GM23338 (cell line): ENCODE measurements around the gene TYW1B. TPM values are rescaled to one million over a fixed set of nuclear protein-coding genes. Genes with fewer than 3 reads are reported as not detected.
"Not testable (repeated sequence)": the region's sequence is repeated elsewhere in the genome, so short reads cannot be mapped to it uniquely, and the experiment has no call there.

ENCODE experiments used
- ATAC-seq: fragments of 200-7000 bp; cut with Tn5 transposase; 3 replicates; pipeline ENCODE4 v1.9.1; 2020
- DNase-seq: peaks from one replicate; pipeline ENCODE4 v3.0.0-alpha.2; 2015; ENCODE audit warnings: low spot score
- H2AFZ ChIP-seq: fragments of 200-600 bp; sonication (generic); 2 replicates; pipeline ENCODE4 v1.8.0; 2016; ENCODE audit warnings: antibody characterized with exemption, mild to moderate bottlenecking, moderate library complexity
- H3F3A ChIP-seq: fragments of 200-600 bp; sonication (generic); replicated peaks from 2 replicates; pipeline ENCODE4 v1.8.0; 2017; ENCODE audit warnings: antibody characterized with exemption, mixed run types, low read depth
- H3K27ac ChIP-seq: fragments of 200-600 bp; sonication (generic); 2 replicates; pipeline ENCODE4 v1.6.1; 2016; ENCODE audit warnings: low read depth
- H3K27me3 ChIP-seq: fragments of 200-600 bp; sonication (generic); 2 replicates; pipeline ENCODE4 v1.8.0; 2016; ENCODE audit warnings: mild to moderate bottlenecking, mixed run types, moderate library complexity; ENCODE audit not compliant: insufficient read depth
- H3K36me3 ChIP-seq: fragments of 200-600 bp; sonication (generic); 2 replicates; pipeline ENCODE4 v1.8.0; 2016; ENCODE audit warnings: mild to moderate bottlenecking; ENCODE audit not compliant: insufficient read depth
- H3K4me1 ChIP-seq: fragments of 200-600 bp; sonication (generic); 2 replicates; pipeline ENCODE4 v1.8.0; 2016; ENCODE audit warnings: mild to moderate bottlenecking, moderate library complexity; ENCODE audit not compliant: insufficient read depth
- H3K4me2 ChIP-seq: fragments of 200-600 bp; sonication (generic); 2 replicates; pipeline ENCODE4 v1.7.1; 2017; ENCODE audit warnings: mixed run types
- H3K4me3 ChIP-seq: fragments of 200-600 bp; sonication (generic); 2 replicates; pipeline ENCODE4 v1.6.1; 2016; ENCODE audit warnings: mixed run types
- H3K79me2 ChIP-seq: fragments of 200-600 bp; sonication (generic); replicated peaks from 2 replicates; pipeline ENCODE4 v1.8.0; 2017; ENCODE audit warnings: mild to moderate bottlenecking; ENCODE audit not compliant: insufficient read depth
- H3K9me2 ChIP-seq: fragments of 200-600 bp; sonication (generic); 2 replicates; pipeline ENCODE4 v1.8.0; 2017; ENCODE audit not compliant: insufficient read depth
- H4K20me1 ChIP-seq: fragments of 200-600 bp; sonication (generic); replicated peaks from 2 replicates; pipeline ENCODE4 v1.8.0; 2017; ENCODE audit warnings: mild to moderate bottlenecking; ENCODE audit not compliant: insufficient read depth
- H3K27ac Mint-ChIP-seq: 2 replicates; pipeline ENCODE4 v1.8.0; 2020; ENCODE audit warnings: inconsistent platforms, mild to moderate bottlenecking, moderate library complexity, mixed read lengths
- H3K27me3 Mint-ChIP-seq: 3 replicates; pipeline ENCODE4 v1.8.0; 2022; ENCODE audit warnings: low read depth, mild to moderate bottlenecking, moderate library complexity, mixed read lengths, inconsistent platforms; ENCODE audit not compliant: insufficient read depth, poor library complexity
- H3K36me3 Mint-ChIP-seq: 3 replicates; pipeline ENCODE4 v1.8.0; 2021; ENCODE audit warnings: low read depth, mild to moderate bottlenecking, inconsistent platforms, moderate library complexity, mixed read lengths
- H3K4me1 Mint-ChIP-seq: 3 replicates; pipeline ENCODE4 v1.8.0; 2020; ENCODE audit warnings: mild to moderate bottlenecking, inconsistent platforms, mixed read lengths
- H3K4me3 Mint-ChIP-seq: 3 replicates; pipeline ENCODE4 v1.8.0; 2021; ENCODE audit warnings: moderate library complexity, mild to moderate bottlenecking, inconsistent platforms, mixed read lengths
- H3K9me3 Mint-ChIP-seq: 3 replicates; pipeline ENCODE4 v1.8.0; 2020; ENCODE audit warnings: moderate library complexity, mild to moderate bottlenecking, inconsistent platforms, mixed read lengths
- CREB1 ChIP-seq: fragments of 250-450 bp; sonication (Bioruptor Pico); IDR thresholded peaks from 2 replicates; pipeline ENCODE4 v1.5.0; 2020; ENCODE audit warnings: low read depth, mild to moderate bottlenecking, moderate library complexity
- EZH2phosphoT487 ChIP-seq: fragments of 200-600 bp; sonication (generic); IDR thresholded peaks from one replicate; pipeline ENCODE4 v1.8.1; 2018; ENCODE audit warnings: antibody characterized with exemption; ENCODE audit not compliant: unreplicated experiment
- JUNB ChIP-seq: IDR thresholded peaks from one replicate; pipeline ENCODE4 v1.6.1; 2016; ENCODE audit warnings: antibody characterized with exemption; ENCODE audit not compliant: unreplicated experiment
- NANOG ChIP-seq: IDR thresholded peaks from 2 replicates; pipeline ENCODE4 v1.6.1; 2016; ENCODE audit warnings: antibody characterized with exemption, borderline replicate concordance
- POLR2AphosphoS5 ChIP-seq: IDR thresholded peaks from 2 replicates; pipeline ENCODE4 v1.6.1; 2016; ENCODE audit warnings: antibody characterized with exemption, low read depth
- REST ChIP-seq: IDR thresholded peaks from one replicate; pipeline ENCODE4 v1.6.1; 2018; ENCODE audit warnings: antibody characterized with exemption; ENCODE audit not compliant: unreplicated experiment
- STAT1 ChIP-seq: IDR thresholded peaks from one replicate; pipeline ENCODE4 v1.6.1; 2016; ENCODE audit warnings: antibody characterized with exemption; ENCODE audit not compliant: unreplicated experiment
- ZNF114 ChIP-seq: fragments of 250-450 bp; sonication (Bioruptor Pico); IDR thresholded peaks from 2 replicates; pipeline ENCODE4 v1.5.0; 2020; ENCODE audit warnings: mild to moderate bottlenecking, moderate library complexity
- polyA plus RNA-seq: library from polyadenylated mRNA; unstranded; fragments of >200 nt; fragmentation: Nextera tagmentation; extraction: Ambion mirVana; gene quantifications from 2 replicates; pipeline ENCODE4 v1.2.1, GENCODE V29; 2016
- total RNA-seq: library from RNA; depleted of rRNA; stranded (reverse); fragments of >200 nt; shearing (Covaris generic); gene quantifications from 2 replicates; pipeline ENCODE4 v1.2.3, GENCODE V29; 2014

The TYW1B gene
- total and polyA plus RNA-seq, 2 experiments from 2014 or later: 2.8 to 5.6 TPM

- TF ChIP-seq REST (no peak), JUNB (no peak), ZNF114 (no peak), POLR2AphosphoS5 (no peak), NANOG (no peak), CREB1 (CRISPR knock-in tag) (no peak), STAT1 (no peak), EZH2phosphoT487 (no peak)
Measured at GRCh38 chr7:72781161-72781560, 46.8 kb downstream of the TYW1B start (continued).

- not testable (repeated sequence) for H3K4me2 ChIP-seq, H3K79me2 ChIP-seq, ATAC-seq, H3K27ac ChIP-seq, H3K9me2 ChIP-seq, H3F3A ChIP-seq, H3K27me3 ChIP-seq, DNase-seq, H3K36me3 ChIP-seq, H3K4me1 ChIP-seq, H2AFZ ChIP-seq, H3K4me3 ChIP-seq, H3K9me3 Mint-ChIP-seq, H3K27me3 Mint-ChIP-seq, H3K4me3 Mint-ChIP-seq, H4K20me1 ChIP-seq
- H3K4me1 Mint-ChIP-seq: peaks cover 12% of the 10 kb centered on the region; the same call in 2 of the 3 replicates
- H3K36me3 Mint-ChIP-seq: peaks cover 23% of the 10 kb centered on the region
- H3K27ac Mint-ChIP-seq: peak overlapping the region; percentile 57
Measured at GRCh38 chr7:72780289-72780894, 47.6 kb downstream of the TYW1B start.

- not testable (repeated sequence) for DNase-seq, H3K4me1 Mint-ChIP-seq, H3K9me2 ChIP-seq, H3K36me3 ChIP-seq, H3K27me3 Mint-ChIP-seq, H4K20me1 ChIP-seq, H3K4me3 Mint-ChIP-seq, H3K27ac ChIP-seq, H2AFZ ChIP-seq, H3K4me3 ChIP-seq, ATAC-seq, H3K4me2 ChIP-seq, H3K9me3 Mint-ChIP-seq, H3K27ac Mint-ChIP-seq, H3K4me1 ChIP-seq, H3K27me3 ChIP-seq, H3K79me2 ChIP-seq, H3F3A ChIP-seq
- H3K36me3 Mint-ChIP-seq: peaks cover 30% of the 10 kb centered on the region
Measured at GRCh38 chr7:72777167-72777566, 50.8 kb downstream of the TYW1B start.

GRCh38 chr7:72772627-72773026, 55.4 kb downstream of the TYW1B start:
- H2AFZ ChIP-seq, ATAC-seq, H3K4me1 ChIP-seq, H3K27ac ChIP-seq, H3K9me3 Mint-ChIP-seq, H3K9me2 ChIP-seq, H4K20me1 ChIP-seq, H3K4me2 ChIP-seq, H3K27me3 Mint-ChIP-seq, H3K4me3 Mint-ChIP-seq, H3K27ac Mint-ChIP-seq, H3K4me1 Mint-ChIP-seq, H3K4me3 ChIP-seq, H3F3A ChIP-seq, H3K36me3 ChIP-seq, H3K79me2 ChIP-seq, DNase-seq, H3K27me3 ChIP-seq: not testable (repeated sequence)
- H3K36me3 Mint-ChIP-seq: peaks cover 33% of the 10 kb centered on the region

- H3K79me2 ChIP-seq, H3F3A ChIP-seq, H3K27me3 Mint-ChIP-seq, H3K27ac ChIP-seq, H3K9me3 Mint-ChIP-seq, H3K4me2 ChIP-seq, H4K20me1 ChIP-seq, H2AFZ ChIP-seq, H3K4me1 ChIP-seq, H3K36me3 ChIP-seq, H3K4me3 Mint-ChIP-seq, H3K4me3 ChIP-seq, ATAC-seq, H3K27ac Mint-ChIP-seq, H3K27me3 ChIP-seq, H3K9me2 ChIP-seq, H3K4me1 Mint-ChIP-seq, DNase-seq: not testable (repeated sequence)
- peaks cover 23% of the 10 kb centered on the region; the same call in 2 of the 3 replicates for H3K36me3 Mint-ChIP-seq
Measured at GRCh38 chr7:72766994-72767393, 61.0 kb downstream of the TYW1B start.
